Activated CD4-positive, alpha-beta T cell treated with anti-CD3 and anti-CD28 coated beads, Interleukin-2, amount 10 ng/mL, durations not matched to agents 7 days and 5 days (primary cell): ENCODE data around the gene IMPDH2. TPM values are rescaled to one million over a fixed set of nuclear protein-coding genes. Genes with fewer than 3 reads are reported as not detected.
"Not testable (repeated sequence)": the region's sequence is repeated elsewhere in the genome, so short reads cannot be mapped to it uniquely, and the experiment has no call there.

Experiments
- CTCF ChIA-PET: fragments of 350-600 bp; sonication (Branson Sonifier 250); formaldehyde crosslinking; loops from one replicate; lab custom pipeline; 2021; ENCODE audit warnings: antibody characterized with exemption; lab: Charles Lee
- POLR2A ChIA-PET: fragments of 350-600 bp; sonication (Branson Sonifier 250); formaldehyde crosslinking; loops from one replicate; lab custom pipeline; 2021; ENCODE audit warnings: antibody characterized with exemption; lab: Charles Lee
- DNase-seq: peaks from one replicate; pipeline ENCODE4 v3.0.0-alpha.2; 2020
- H3K27ac Mint-ChIP-seq: one replicate; pipeline ENCODE4 v1.8.0; 2021; ENCODE audit warnings: mild to moderate bottlenecking, moderate library complexity, mixed read lengths
- H3K27me3 Mint-ChIP-seq: one replicate; pipeline ENCODE4 v1.8.0; 2021; ENCODE audit warnings: mixed read lengths
- H3K36me3 Mint-ChIP-seq: one replicate; pipeline ENCODE4 v1.8.0; 2021; ENCODE audit warnings: low read depth, mixed read lengths
- H3K4me1 Mint-ChIP-seq: one replicate; pipeline ENCODE4 v1.8.0; 2021; ENCODE audit warnings: mixed read lengths
- H3K4me3 Mint-ChIP-seq: one replicate; pipeline ENCODE4 v1.8.0; 2021; ENCODE audit warnings: mild to moderate bottlenecking, moderate library complexity, mixed read lengths
- H3K9me3 Mint-ChIP-seq: one replicate; pipeline ENCODE4 v1.8.0; 2021; ENCODE audit warnings: mixed read lengths
- total RNA-seq, 2 experiments: library from RNA; stranded (reverse); gene quantifications; one replicate each; pipeline ENCODE4 v1.2.3, GENCODE V29; 2021

Gene IMPDH2
- total RNA-seq, 2 experiments from 2014 or later, result 152 to 159 TPM

DNA sequence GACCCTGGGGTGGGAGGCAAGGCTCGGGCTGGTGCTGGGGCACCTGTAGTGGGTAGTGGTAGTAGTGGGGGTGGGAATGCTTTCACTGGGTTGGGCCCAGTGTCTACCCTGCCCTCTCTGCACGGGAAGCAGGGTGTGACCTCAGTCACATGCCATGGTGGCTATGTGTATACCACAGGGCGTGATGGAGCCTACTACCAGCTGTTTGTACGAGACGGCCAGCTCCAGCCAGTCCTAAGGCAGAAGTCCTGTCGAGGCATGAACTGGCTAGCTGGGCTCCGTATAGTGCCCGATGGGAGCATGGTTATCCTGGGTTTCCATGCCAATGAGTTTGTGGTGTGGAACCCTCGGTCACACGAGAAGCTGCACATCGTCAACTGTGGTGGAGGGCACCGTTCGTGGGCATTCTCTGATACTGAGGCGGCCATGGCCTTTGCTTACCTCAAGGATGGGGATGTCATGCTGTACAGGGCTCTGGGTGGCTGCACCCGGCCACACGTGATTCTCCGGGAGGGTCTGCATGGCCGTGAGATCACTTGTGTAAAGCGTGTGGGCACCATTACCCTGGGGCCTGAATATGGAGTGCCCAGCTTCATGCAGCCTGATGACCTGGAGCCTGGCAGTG is 16.0 kb downstream of the IMPDH2 start:
- ChIA-PET CTCF (interaction anchor here (1.3 to 3.3 kb wide), 4 partner anchors 9 to 25 kb away, joined by 3 to 28 read pairs (median 7); partner anchors contain the start of genes NDUFAF3 and P4HTM), POLR2A (no interaction called here)
- H3K36me3 Mint-ChIP-seq, result peaks cover 16% of the 10 kb centered on the region
- H3K4me3 Mint-ChIP-seq, result no peak overlapping the region
- no peaks in the 10 kb centered on the region for H3K27me3 Mint-ChIP-seq
- H3K9me3 Mint-ChIP-seq, result no peaks in the 10 kb centered on the region
- H3K4me1 Mint-ChIP-seq, result peaks cover 35% of the 10 kb centered on the region
- H3K27ac Mint-ChIP-seq, result no peak overlapping the region
- no peak for DNase-seq

DNA sequence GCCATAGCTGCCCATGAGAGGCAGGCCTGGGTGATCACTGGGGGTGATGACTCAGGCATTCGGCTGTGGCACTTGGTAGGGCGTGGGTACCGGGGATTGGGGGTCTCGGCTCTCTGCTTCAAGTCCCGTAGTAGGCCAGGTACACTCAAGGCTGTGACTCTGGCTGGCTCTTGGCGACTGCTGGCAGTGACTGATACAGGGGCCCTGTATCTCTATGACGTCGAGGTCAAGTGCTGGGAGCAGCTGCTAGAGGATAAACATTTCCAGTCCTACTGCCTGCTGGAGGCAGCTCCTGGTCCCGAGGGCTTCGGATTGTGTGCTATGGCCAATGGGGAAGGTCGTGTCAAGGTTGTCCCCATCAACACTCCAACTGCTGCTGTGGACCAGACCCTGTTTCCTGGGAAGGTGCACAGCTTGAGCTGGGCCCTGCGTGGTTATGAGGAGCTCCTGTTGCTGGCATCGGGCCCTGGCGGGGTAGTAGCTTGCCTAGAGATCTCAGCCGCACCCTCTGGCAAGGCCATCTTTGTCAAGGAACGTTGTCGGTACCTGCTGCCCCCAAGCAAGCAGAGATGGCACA is 16.7 kb downstream of the IMPDH2 start:
- DNase-seq, result no peak
- Mint-ChIP-seq H3K27ac (no peak overlapping the region), H3K4me1 (peaks cover 36% of the 10 kb centered on the region), H3K4me3 (no peak overlapping the region), H3K27me3 (no peaks in the 10 kb centered on the region), H3K36me3 (peaks cover 17% of the 10 kb centered on the region), H3K9me3 (no peaks in the 10 kb centered on the region)
- ChIA-PET CTCF (interaction anchor here (1.8 to 3.3 kb wide), 2 partner anchors 9 to 24 kb away, joined by 9 to 28 read pairs; partner anchors contain the start of gene NDUFAF3), POLR2A (no interaction called here)

DNA sequence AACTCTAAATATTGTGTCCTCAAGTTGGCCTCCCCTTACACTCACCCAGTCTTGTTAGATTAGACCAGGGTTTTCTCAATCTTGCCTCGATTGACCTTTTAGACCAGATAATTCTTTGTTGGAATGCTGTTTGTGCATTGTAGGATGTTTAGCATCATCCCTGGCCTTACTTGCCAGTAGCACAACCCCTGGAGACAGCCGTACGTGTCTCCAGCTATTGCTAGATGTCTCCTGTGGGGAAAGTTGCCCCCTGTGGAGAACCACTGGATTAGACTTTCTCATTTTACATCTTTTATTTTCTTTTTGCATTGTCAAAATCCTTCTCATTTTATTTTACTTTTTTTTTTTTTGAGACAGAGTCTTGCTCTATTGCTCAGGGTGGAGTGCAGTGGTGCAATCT is 19.8 kb downstream of the IMPDH2 start:
- CTCF ChIA-PET, result interaction anchor here (0.5 to 4.6 kb wide), 7 partner anchors 10 to 530 kb away, joined by 3 to 100 read pairs (median 4); partner anchors contain the start of genes ARIH2, DALRD3 and NDUFAF3
- H3K4me3 Mint-ChIP-seq, result no peak overlapping the region
- no peak for DNase-seq
- no peak overlapping the region for H3K27ac Mint-ChIP-seq
- H3K27me3 Mint-ChIP-seq, result no peaks in the 10 kb centered on the region
- H3K4me1 Mint-ChIP-seq, result peaks cover 35% of the 10 kb centered on the region
- H3K36me3 Mint-ChIP-seq, result peaks cover 2% of the 10 kb centered on the region
- POLR2A ChIA-PET, result no interaction called here
- H3K9me3 Mint-ChIP-seq, result no peaks in the 10 kb centered on the region

DNA sequence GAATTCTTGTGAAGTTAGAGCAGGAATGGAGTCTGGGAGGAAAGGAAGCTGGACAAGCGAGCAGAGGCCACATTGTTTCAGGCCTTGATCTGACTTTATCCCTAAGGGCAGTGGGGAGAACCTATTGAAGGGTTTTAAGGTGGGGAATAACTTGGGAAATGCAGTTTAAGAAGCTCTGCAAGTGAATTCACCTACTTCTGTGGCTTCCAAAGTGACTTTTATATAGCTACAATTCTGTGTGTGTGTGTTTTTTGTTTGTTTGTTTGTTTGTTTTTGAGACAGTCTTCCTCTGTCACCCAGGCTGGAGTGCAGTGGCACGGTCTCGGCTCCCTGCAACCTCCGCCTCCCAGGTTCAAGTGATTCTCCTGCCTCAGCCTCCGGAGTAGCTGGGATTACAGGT is 20.6 kb downstream of the IMPDH2 start:
- H3K4me3 Mint-ChIP-seq, result peak overlapping the region; percentile 99
- peak overlapping the region; percentile 100 for H3K27ac Mint-ChIP-seq
- H3K36me3 Mint-ChIP-seq, H3K9me3 Mint-ChIP-seq, H3K27me3 Mint-ChIP-seq, DNase-seq: not testable (repeated sequence)
- peaks cover 33% of the 10 kb centered on the region for H3K4me1 Mint-ChIP-seq
- ChIA-PET CTCF (interaction anchor here (0.7 to 4.6 kb wide), 7 partner anchors 11 to 531 kb away, joined by 3 to 100 read pairs (median 4); partner anchors contain the start of genes ARIH2, DALRD3, IMPDH2 and NDUFAF3), POLR2A (interaction anchor here (0.7 kb wide), 1 partner anchor 461 kb away, joined by 3 read pairs; the partner anchor contains the start of gene DAG1)

DNA sequence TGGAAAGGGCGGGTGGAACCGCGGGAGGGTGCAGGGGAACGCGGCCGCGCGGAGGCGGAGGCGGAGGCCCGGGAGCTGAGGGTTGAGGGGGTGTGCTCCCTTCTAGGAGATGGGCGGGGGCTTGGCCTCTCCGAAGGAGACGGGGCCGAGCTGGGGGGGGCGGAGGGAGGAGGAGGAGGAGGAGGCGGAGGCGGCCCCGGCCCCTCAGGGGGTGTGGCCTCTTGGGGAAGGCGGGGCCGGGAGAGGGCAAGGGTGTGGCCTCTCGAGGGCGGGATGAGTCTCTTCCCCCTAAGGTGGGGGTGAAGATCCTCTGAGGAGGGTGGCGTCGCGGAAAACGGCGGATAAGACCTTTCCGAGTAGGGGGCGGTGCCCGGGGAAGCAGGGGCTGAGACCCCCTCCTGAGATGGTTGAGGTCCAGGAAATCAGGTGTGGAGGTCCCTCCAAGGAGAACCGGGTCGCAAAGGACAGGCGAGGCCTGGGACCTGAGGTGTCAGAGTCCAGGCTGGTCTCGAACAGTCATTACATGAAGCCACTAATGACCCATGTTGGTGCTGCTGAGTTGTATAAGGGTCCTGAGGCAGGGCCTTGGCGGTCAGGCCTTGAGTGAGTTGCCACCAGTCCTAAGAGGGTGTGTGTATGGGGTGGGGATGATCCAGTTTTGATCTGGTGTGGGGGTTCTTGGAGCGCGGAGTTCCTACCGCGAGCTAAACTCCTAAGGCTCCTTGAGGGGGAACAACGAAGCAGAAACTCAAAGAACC is 21.2 kb downstream of the IMPDH2 start:
- Mint-ChIP-seq H3K4me3 (peak overlapping the region; percentile 99), H3K9me3 (no peaks in the 10 kb centered on the region), H3K4me1 (peaks cover 31% of the 10 kb centered on the region), H3K36me3 (peaks cover 2% of the 10 kb centered on the region), H3K27me3 (no peaks in the 10 kb centered on the region), H3K27ac (peak overlapping the region; percentile 100)
- CTCF ChIA-PET, result interaction anchor here (0.6 to 4.6 kb wide), 13 partner anchors 12 to 381 kb away, joined by 3 to 100 read pairs (median 4); partner anchors contain the start of genes DALRD3, IMPDH2, KLHDC8B and NDUFAF3
- POLR2A ChIA-PET, result interaction anchor here (0.7 to 1.9 kb wide), 7 partner anchors 9 to 462 kb away, joined by 3 to 21 read pairs (median 4); partner anchors contain the start of genes DAG1, NDUFAF3 and P4HTM
- peak; percentile 91 for DNase-seq

DNA sequence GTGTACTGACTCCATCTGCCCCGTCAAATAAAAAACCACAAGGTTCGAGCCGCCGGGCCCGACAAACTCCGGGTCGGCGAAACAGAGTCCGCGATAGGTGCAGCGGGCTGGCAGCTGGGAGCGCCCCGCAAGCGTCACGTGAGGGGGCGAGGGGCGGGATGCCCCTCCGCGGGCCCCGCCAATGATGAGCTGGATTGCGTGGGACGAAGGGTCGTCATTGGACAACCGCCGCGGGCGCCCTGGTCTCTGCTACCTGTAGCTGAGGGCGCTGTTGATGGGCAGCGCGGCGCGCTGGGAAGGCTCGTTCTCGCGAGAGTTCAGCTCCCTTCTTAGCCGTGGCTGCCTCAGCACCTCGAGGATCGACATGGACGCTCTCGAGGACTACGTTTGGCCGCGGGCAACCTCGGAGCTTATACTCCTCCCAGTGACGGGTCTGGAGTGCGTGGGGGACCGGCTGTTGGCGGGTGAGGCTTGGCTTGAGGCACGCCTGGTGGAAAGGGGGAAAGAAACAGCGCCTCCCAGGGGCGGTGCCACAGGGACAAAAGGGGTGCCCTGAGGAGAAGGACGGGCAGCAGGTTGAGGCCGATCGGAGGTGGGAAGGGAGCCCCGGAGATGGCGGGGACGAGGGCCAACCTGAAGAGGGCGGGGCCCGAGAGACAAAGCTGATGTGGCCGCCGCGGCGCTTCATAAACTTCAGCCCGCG is 22.0 kb downstream of the IMPDH2 start, which contains the start of gene WDR6:
TSS of gene WDR6 (plus strand) at position 324 of the 703 bp plus-strand sequence. CDS start at position 365, 41 bp downstream.
- DNase-seq, result peak; percentile 98
- peaks cover 2% of the 10 kb centered on the region for H3K36me3 Mint-ChIP-seq
- peak within 1 kb of the TSS; percentile 100 for H3K27ac Mint-ChIP-seq
- H3K4me3 Mint-ChIP-seq, result peak within 1 kb of the TSS; percentile 99
- H3K4me1 Mint-ChIP-seq, result peaks cover 37% of the 10 kb centered on the region
- H3K9me3 Mint-ChIP-seq, result no peaks in the 10 kb centered on the region
- no peaks in the 10 kb centered on the region for H3K27me3 Mint-ChIP-seq
- CTCF ChIA-PET, result interaction anchor here (0.6 to 4.6 kb wide), 17 partner anchors 11 to 388 kb away, joined by 3 to 100 read pairs (median 4); partner anchors contain the start of genes DALRD3, IMPDH2, KLHDC8B and NDUFAF3
- POLR2A ChIA-PET, result interaction anchor here (0.5 to 1.9 kb wide), 10 partner anchors 10 to 555 kb away, joined by 3 to 21 read pairs (median 4); partner anchors contain the start of genes IMPDH2, NDUFAF3, P4HTM and QRICH1

DNA sequence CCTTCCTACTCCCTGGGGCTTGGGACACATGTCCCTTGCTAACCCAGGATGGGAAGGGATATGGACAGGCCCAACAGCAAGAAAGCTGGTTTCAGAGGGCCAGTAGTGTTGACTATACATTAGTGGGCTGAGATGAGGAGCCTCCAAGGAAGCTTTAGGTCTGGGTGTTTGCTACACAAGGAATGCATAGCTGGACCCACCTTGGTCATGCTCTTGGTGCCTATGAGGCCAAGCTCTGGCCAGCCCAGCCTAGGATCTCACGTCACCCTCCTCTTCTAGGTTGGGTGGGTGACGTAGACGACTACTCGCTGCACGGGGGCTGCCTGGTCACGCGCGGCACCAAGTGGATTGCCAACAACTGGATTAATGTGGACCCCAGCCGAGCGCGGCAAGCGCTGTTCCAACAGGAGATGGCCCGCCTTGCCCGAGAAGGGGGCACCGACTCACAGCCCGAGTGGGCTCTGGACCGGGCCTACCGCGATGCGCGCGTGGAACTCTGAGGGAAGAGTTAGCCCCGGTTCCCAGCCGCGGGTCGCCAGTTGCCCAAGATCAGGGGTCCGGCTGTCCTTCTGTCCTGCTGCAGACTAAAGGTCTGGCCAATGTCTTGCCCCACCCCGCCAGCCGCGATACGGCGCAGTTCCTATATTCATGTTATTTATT is 22.7 kb downstream of the IMPDH2 start:
- Mint-ChIP-seq H3K4me1 (peaks cover 38% of the 10 kb centered on the region), H3K4me3 (peak overlapping the region; percentile 99), H3K27me3 (no peaks in the 10 kb centered on the region), H3K9me3 (no peaks in the 10 kb centered on the region), H3K36me3 (peaks cover 2% of the 10 kb centered on the region), H3K27ac (peak overlapping the region; percentile 100)
- DNase-seq, result no peak
- POLR2A ChIA-PET, result interaction anchor here (0.5 to 1.9 kb wide), 9 partner anchors 10 to 554 kb away, joined by 3 to 21 read pairs (median 4); partner anchors contain the start of genes IMPDH2, NDUFAF3, P4HTM and QRICH1
- CTCF ChIA-PET, result interaction anchor here (0.6 to 4.6 kb wide), 17 partner anchors 10 to 388 kb away, joined by 3 to 100 read pairs (median 4); partner anchors contain the start of genes DALRD3, IMPDH2, KLHDC8B and NDUFAF3

DNA sequence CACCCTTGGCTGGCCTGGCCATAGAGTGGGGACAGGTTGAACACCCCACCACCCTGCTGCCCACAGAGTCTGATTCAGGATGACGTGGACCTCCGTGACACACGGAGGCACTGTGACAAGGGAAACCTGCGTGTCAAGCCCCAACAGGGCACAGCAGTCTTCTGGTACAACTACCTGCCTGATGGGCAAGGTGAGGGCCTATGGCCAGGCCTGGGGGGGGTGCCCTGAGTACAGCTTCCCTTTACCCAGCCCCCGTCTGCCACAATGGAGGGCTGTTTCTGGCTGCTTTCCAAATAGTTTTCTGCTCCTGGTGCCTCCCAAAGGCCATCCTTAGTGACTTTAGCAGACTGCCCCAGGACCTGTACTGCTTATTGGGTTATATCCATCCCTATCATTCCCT is 23.2 kb downstream of the IMPDH2 start:
- H3K4me3 Mint-ChIP-seq, result peak overlapping the region; percentile 99
- ChIA-PET POLR2A (no interaction called here), CTCF (interaction anchor here (1.6 to 4.6 kb wide), 5 partner anchors 9 to 19 kb away, joined by 5 to 100 read pairs (median 14); partner anchors contain the start of genes DALRD3 and NDUFAF3)
- H3K36me3 Mint-ChIP-seq, result peaks cover 2% of the 10 kb centered on the region
- H3K27me3 Mint-ChIP-seq, result no peaks in the 10 kb centered on the region
- no peaks in the 10 kb centered on the region for H3K9me3 Mint-ChIP-seq
- no peak for DNase-seq
- peak overlapping the region; percentile 100 for H3K27ac Mint-ChIP-seq
- peaks cover 38% of the 10 kb centered on the region for H3K4me1 Mint-ChIP-seq

DNA sequence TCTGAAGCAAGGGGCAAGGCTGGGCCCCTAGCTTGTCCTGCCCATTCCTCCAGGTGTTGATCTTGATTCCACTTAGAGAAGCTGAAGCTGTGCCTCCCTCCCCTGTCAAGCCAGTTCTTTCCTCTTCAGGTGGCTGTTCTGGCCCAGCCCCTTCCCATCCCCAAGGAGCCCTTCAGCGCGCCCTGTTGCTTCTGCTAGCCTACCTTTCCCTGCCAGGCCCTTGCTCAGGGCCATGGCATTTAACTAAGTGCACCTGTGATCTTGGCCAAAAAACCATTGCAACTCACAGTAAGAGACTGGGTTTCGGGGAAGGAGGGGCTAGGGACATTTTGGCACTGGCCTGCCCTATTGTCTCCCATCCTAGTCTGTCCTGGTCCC is 23.9 kb downstream of the IMPDH2 start:
- POLR2A ChIA-PET, result no interaction called here
- no peak overlapping the region for H3K4me3 Mint-ChIP-seq

DNA sequence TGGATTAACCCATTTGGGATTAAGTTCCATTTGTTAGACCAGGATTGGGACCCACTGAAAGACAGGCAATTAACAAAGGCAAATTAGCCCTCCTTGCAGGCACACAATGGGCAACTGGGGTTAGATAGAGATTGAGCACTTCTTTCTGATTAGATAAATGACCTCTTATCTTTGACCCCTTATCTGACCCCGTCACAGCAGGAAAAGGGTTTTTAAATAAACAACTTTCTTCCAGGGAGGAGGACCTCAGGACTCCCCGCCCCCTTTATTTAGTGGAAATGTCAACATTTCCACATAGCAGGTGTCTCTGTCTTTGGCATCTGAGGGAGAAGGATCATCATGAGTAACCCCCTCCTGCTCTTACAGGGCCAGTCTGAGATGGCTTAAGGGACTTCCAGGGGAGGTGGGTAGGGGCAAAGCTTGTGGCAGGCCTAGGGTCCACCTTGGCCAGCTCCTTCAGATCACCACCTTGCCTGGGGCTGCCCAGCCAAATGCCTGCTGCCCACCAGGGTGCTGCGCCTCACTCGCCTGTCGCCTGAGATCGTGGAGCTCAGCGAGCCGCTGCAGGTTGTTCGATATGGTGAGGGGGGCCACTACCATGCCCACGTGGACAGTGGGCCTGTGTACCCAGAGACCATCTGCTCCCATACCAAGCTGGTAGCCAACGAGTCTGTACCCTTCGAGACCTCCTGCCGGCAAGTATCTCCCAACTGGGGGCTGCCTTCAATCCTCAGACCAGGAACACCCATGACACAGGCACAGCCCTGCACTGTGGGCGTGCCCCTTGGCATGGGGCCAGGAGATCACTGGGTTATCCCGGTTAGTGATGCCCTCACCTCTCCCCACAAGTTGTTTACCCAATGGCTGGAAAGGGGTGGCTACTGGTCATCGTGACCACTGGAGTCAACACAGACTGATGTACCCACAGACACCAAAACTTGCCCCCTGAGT is 24.6 kb downstream of the IMPDH2 start:
- no peak overlapping the region for H3K4me3 Mint-ChIP-seq
- CTCF ChIA-PET, result interaction anchor here (0.6 to 4.6 kb wide), 5 partner anchors 13 to 19 kb away, joined by 3 to 33 read pairs (median 9); partner anchors contain the start of gene NDUFAF3
- peaks cover 38% of the 10 kb centered on the region for H3K4me1 Mint-ChIP-seq
- H3K27me3 Mint-ChIP-seq, result no peaks in the 10 kb centered on the region
- POLR2A ChIA-PET, result no interaction called here
- H3K9me3 Mint-ChIP-seq, result no peaks in the 10 kb centered on the region
- no peak for DNase-seq
- peaks cover 2% of the 10 kb centered on the region for H3K36me3 Mint-ChIP-seq
- peak overlapping the region; percentile 13 for H3K27ac Mint-ChIP-seq

More for the DNA sequence above, 23.9 kb downstream of the IMPDH2 start:
- Mint-ChIP-seq H3K27ac (no peak overlapping the region), H3K36me3 (peaks cover 2% of the 10 kb centered on the region), H3K4me1 (peaks cover 38% of the 10 kb centered on the region), H3K9me3 (no peaks in the 10 kb centered on the region), H3K27me3 (no peaks in the 10 kb centered on the region)
- CTCF ChIA-PET, result interaction anchor here (2.2 to 4.6 kb wide), 3 partner anchors 14 to 18 kb away, joined by 9 to 33 read pairs (median 14); partner anchors contain the start of gene NDUFAF3
- DNase-seq, result no peak
